Measurements from ENCODE around the gene FNDC4.

Gene FNDC4

DNA sequence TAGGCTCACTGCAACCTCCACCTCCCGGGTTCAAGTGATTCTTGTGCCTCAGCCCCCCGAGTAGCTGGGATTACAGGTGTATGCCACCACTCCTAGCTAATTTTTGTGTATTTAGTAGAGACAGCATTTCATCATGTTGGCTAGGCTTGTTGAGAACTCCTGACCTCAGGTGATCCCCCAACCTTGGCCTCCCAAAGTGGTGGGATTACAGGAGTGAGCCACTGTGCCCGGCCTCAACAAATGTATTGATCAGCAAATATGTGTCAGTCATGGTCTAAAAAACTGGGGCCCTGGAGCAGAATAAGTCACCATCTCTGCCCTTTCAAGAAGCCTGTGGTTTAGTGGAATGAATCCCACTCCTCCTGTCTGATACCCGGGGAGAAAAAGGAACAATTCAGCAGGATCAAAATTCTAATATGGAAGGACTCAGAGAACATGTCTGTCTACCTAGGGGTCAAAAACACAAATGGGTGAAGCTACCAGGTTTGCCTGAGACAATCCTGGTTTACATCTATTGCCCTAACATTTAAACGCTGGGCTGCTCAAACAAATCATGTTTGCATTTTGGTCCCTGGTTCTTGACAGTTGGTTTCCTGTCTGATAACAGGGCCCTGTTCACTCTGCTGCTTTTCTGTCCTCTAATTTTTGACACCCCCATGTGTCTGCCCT, 23.2 kb upstream of the FNDC4 start:
- H3K4me3 ChIP-seq (ENCODE audit: low read length, poor library complexity, severe bottlenecking), result no peak overlapping the region
- H3F3A ChIP-seq (ENCODE audit: low read depth), result no peaks in the 10 kb centered on the region
- no peak overlapping the region for H2AFZ ChIP-seq (ENCODE audit: low read length)
- no peak overlapping the region for H3K4me2 ChIP-seq (ENCODE audit: low read depth, low read length, poor library complexity, severe bottlenecking)
- H4K20me1 ChIP-seq (ENCODE audit: insufficient read depth, low read length, poor library complexity, severe bottlenecking), result no peaks in the 10 kb centered on the region
- no peaks in the 10 kb centered on the region for H3K4me1 ChIP-seq (ENCODE audit: insufficient read depth, low read length, poor library complexity, severe bottlenecking)
- no peak overlapping the region for H3K9ac ChIP-seq (ENCODE audit: low read depth, low read length, poor library complexity, severe bottlenecking)
- H3K79me2 ChIP-seq (ENCODE audit: insufficient read depth, low read length), result no peaks in the 10 kb centered on the region
- no peaks in the 10 kb centered on the region for H3K36me3 ChIP-seq (ENCODE audit: insufficient read depth, low read length)
- TF ChIP-seq, protein P1, sequence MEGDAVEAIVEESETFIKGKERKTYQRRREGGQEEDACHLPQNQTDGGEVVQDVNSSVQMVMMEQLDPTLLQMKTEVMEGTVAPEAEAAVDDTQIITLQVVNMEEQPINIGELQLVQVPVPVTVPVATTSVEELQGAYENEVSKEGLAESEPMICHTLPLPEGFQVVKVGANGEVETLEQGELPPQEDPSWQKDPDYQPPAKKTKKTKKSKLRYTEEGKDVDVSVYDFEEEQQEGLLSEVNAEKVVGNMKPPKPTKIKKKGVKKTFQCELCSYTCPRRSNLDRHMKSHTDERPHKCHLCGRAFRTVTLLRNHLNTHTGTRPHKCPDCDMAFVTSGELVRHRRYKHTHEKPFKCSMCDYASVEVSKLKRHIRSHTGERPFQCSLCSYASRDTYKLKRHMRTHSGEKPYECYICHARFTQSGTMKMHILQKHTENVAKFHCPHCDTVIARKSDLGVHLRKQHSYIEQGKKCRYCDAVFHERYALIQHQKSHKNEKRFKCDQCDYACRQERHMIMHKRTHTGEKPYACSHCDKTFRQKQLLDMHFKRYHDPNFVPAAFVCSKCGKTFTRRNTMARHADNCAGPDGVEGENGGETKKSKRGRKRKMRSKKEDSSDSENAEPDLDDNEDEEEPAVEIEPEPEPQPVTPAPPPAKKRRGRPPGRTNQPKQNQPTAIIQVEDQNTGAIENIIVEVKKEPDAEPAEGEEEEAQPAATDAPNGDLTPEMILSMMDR (conservative IDR thresholded peaks at IDR 0.05; ENCODE audit: low read length), result no peak
- TF ChIP-seq EZH2phosphoT487 (IDR thresholded peaks at IDR 0.05; ENCODE audit: borderline replicate concordance), result no peak
- no peaks in the 10 kb centered on the region for H3K9me2 ChIP-seq (replicated peaks; ENCODE audit: low read depth, low read length)
- H3K27me3 ChIP-seq (ENCODE audit: insufficient read depth, low read length, poor library complexity, severe bottlenecking), result no peaks in the 10 kb centered on the region
- no peaks in the 10 kb centered on the region for H3K9me3 ChIP-seq (ENCODE audit: insufficient read depth, low read depth, low read length)

GRCh38 chr2:27509326-27509725, 14.3 kb upstream of the FNDC4 start:
- Histone ChIP-seq H4K20me1 (ENCODE audit: insufficient read depth, low read length, poor library complexity, severe bottlenecking) (no peaks in the 10 kb centered on the region), H3F3A (ENCODE audit: low read depth) (no peaks in the 10 kb centered on the region), H3K4me3 (ENCODE audit: low read length, poor library complexity, severe bottlenecking) (no peak overlapping the region), H3K9ac (ENCODE audit: low read depth, low read length, poor library complexity, severe bottlenecking) (no peak overlapping the region), H3K4me2 (ENCODE audit: low read depth, low read length, poor library complexity, severe bottlenecking) (no peak overlapping the region), H3K27me3 (ENCODE audit: insufficient read depth, low read length, poor library complexity, severe bottlenecking) (no peaks in the 10 kb centered on the region), H3K9me2 (replicated peaks; ENCODE audit: low read depth, low read length) (no peaks in the 10 kb centered on the region), H3K79me2 (ENCODE audit: insufficient read depth, low read length) (no peaks in the 10 kb centered on the region), H2AFZ (ENCODE audit: low read length) (peak overlapping the region; percentile 41; the same call in 1 of the 2 replicates), H3K36me3 (ENCODE audit: insufficient read depth, low read length) (no peaks in the 10 kb centered on the region), H3K9me3 (ENCODE audit: insufficient read depth, low read depth, low read length) (no peaks in the 10 kb centered on the region), H3K4me1 (ENCODE audit: insufficient read depth, low read length, poor library complexity, severe bottlenecking) (no peaks in the 10 kb centered on the region)
- no peak for TF ChIP-seq EZH2phosphoT487 (IDR thresholded peaks at IDR 0.05; ENCODE audit: borderline replicate concordance)
- TF ChIP-seq, protein P1 (conservative IDR thresholded peaks at IDR 0.05; ENCODE audit: low read length), result no peak

DNA sequence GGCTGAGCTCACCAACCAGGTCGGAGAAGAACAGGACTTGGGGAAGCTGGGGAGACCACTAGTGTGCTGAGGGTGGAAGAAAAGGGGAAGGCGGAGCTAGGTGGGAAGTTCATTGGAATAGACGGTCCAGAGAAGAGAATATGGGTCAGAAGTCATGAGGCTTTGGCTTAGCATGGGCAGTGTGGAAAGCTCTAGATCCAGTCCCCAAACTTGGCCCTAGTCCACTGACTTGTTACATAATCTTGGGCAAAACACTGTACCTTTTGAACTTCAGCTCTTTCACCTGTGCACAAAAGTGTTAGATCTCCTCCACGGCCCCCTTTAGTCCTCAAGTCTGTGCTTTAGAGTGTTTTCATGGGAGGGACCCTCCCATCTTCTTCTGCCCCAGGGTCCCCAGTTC, 12.3 kb upstream of the FNDC4 start:
- Histone ChIP-seq H3K4me3 (ENCODE audit: low read length, poor library complexity, severe bottlenecking) (no peak overlapping the region), H3K9me2 (replicated peaks; ENCODE audit: low read depth, low read length) (no peaks in the 10 kb centered on the region), H3K36me3 (ENCODE audit: insufficient read depth, low read length) (no peaks in the 10 kb centered on the region), H3K4me1 (ENCODE audit: insufficient read depth, low read length, poor library complexity, severe bottlenecking) (no peaks in the 10 kb centered on the region), H3K9me3 (ENCODE audit: insufficient read depth, low read depth, low read length) (no peaks in the 10 kb centered on the region), H2AFZ (ENCODE audit: low read length) (no peak overlapping the region), H3F3A (ENCODE audit: low read depth) (no peaks in the 10 kb centered on the region), H3K79me2 (ENCODE audit: insufficient read depth, low read length) (no peaks in the 10 kb centered on the region), H3K4me2 (ENCODE audit: low read depth, low read length, poor library complexity, severe bottlenecking) (no peak overlapping the region), H3K27me3 (ENCODE audit: insufficient read depth, low read length, poor library complexity, severe bottlenecking) (no peaks in the 10 kb centered on the region), H3K9ac (ENCODE audit: low read depth, low read length, poor library complexity, severe bottlenecking) (no peak overlapping the region), H4K20me1 (ENCODE audit: insufficient read depth, low read length, poor library complexity, severe bottlenecking) (no peaks in the 10 kb centered on the region)
- no peak for TF ChIP-seq EZH2phosphoT487 (IDR thresholded peaks at IDR 0.05; ENCODE audit: borderline replicate concordance)
- TF ChIP-seq, protein P1 (conservative IDR thresholded peaks at IDR 0.05; ENCODE audit: low read length), result no peak

Measured in Loucy (cell line).